Activated CD4-positive, alpha-beta T cell treated with anti-CD3 and anti-CD28 coated beads, Interleukin-2, amount 50 U/mL, for 1 hour (primary cell): ENCODE results near the gene RABGAP1L.
"Not testable (repeated sequence)": the region's sequence is repeated elsewhere in the genome, so short reads cannot be mapped to it uniquely, and the experiment has no call there.

Source experiments
- DNase-seq: peaks from one replicate; pipeline ENCODE4 v3.0.0-alpha.2; 2020

The RABGAP1L gene

DNA sequence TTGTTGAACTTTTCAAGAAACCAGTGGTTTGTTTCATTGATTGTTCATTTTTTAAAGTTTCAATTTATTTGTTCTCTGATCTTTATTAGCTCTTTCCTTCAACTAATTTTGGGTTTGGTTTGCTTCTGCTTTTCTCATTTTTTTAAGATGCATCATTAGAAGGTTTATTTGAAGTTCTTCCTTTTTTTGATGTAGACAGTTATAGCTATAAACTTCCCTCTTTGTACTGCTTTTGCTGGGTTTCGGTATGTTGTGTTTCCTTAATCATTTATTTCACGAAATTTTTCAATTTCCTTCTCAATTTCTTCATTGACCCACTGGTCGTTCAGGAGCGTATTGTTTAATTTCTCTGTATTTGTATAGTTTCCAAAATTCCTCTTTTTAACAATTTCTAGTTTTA is 155.1 kb downstream of the RABGAP1L start:
- DNase-seq = no peak

DNA sequence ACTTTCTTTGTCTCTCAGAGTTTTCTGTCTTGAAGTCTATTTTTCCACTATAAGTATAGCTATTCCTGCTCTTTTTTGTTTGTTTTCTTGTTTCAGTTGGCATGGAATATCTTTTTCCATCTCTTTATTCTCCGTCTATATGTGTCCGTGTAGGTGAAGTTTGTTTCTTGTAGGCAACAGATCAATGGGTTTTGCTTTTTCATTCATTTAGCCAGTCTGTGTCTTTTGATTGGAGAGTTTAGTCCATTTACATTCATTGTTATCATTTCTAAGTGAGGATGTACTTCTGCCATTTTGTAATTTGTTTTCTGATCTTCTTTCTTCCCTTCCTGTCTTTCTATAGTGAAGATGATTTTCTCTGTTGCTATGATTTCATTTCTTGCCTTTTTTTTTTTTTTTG is 155.9 kb downstream of the RABGAP1L start:
- no peak for DNase-seq

DNA sequence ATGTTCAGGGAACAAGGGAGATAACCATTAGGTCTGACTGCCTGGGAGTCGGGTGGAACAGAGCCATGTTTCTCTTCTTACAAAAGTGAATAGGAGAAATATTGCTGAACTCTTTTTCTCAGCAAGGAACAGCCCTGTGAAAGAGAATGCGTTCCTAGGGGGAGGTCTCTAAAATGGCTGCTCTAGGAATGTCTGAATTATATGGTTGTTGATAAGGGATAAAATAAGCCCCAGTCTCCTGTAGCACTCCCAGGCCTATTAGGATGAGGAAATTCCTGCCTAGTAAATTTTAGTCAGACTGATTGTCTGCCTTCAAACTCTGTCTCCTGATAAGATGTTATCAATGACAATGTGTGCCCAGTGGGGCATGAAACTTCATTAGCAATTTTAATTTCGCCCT is 161.6 kb downstream of the RABGAP1L start:
- DNase-seq = not testable (repeated sequence)

DNA sequence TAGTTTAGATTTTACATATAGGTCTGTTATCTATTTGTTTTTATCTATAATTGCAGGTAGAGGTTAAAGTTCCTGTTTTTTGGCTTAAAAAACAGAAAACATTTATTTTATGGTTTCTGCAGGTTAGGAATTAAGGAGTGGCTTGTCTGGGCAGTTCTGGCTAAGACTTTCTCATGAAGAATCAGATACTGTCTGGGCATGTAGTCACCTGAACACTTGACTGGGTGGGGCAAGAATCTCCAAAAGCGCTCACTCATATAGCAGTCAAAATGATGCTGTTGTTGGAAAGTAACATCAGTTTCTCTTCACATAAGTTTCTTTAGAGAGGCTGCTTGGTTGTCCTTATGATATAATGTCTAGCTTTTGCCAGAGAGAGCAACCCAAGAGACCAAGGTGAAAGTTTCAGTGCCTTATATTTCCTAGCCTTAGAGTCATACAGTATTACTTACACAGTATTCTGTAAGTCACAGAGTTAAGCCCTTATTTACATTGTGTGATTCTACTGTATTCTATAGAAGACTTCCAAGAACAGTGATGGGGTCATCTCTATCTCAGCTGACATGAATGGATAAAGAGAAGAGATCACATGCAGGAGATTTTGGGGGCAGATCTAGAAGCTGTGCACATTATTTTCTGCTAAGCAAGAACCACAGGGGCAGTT is 163.0 kb downstream of the RABGAP1L start:
- no peak for DNase-seq

DNA sequence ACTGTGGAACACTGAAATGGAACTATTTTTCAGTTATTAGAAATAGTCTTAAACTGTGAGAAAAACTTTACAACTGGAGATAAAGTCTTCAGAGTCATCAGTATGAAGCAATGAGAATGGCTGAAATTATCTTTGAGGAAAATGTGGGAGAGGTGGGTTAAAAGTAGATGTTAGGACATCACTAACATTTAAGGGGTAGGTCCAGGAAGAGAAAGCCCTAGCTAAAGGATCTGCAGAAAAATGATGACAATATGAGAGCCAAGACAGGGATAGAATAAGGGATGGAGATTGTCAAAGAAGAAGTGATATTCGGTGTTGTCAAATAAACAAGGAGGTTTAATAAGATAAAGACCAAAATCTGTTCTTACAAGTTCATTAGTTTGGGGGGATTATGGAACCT is 165.2 kb downstream of the RABGAP1L start:
- DNase-seq = no peak

DNA sequence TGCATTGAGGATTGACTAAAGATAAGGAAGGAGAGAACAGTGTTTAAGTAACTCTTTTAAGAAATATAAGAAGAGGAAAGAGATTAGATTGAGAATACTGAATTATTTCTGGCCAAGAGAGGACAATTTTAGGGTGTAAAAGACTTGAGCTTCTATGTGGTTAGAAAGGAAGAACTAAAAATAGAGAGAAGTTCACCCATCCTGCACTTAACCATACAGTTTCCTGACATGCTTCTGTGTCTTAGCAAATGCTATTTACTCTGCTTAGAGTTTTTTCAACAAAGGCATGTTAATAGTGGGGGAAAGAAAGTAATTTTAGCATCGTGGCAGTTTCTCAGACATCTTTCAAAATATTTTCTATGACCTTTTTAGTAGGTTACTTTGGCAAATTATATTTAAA is 165.6 kb downstream of the RABGAP1L start:
- no peak for DNase-seq

DNA sequence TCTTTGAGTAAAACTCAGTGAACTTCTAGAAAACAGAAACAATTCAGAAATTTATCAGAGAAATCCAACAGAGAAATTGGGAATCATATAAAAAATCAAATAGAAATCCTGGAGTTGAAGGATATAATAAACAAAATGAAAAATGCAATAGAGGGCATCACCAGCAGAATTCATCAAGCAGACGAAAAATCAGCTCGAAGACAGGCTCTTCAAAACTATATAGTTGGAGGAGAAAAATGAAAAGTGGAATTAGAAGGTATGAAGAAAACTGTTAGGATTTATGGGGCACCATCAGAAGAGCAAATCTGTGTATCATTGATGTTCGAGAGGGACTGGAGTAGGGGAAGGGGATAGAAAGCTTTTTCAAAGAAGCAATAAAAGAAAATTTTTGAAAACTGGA is 167.0 kb downstream of the RABGAP1L start:
- DNase-seq = no peak

DNA sequence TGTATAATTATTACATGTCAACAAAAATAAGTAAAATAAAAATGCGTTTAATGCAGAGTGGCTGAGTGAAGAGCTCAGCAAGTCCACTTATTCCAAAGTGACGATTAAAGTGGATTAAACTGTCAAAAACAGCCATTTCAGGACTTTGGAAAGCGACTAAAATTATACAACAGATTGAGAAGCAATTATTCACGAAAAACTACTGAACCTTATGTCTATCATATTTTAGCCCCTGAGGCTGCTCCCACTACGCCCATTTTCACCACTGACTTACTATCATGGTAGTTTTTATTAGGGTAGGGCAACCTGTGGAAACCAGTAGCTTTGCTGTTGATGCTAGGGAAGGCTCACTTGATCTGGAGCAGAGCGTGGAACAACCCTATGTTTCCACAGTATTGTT is 174.1 kb downstream of the RABGAP1L start:
- no peak for DNase-seq

DNA sequence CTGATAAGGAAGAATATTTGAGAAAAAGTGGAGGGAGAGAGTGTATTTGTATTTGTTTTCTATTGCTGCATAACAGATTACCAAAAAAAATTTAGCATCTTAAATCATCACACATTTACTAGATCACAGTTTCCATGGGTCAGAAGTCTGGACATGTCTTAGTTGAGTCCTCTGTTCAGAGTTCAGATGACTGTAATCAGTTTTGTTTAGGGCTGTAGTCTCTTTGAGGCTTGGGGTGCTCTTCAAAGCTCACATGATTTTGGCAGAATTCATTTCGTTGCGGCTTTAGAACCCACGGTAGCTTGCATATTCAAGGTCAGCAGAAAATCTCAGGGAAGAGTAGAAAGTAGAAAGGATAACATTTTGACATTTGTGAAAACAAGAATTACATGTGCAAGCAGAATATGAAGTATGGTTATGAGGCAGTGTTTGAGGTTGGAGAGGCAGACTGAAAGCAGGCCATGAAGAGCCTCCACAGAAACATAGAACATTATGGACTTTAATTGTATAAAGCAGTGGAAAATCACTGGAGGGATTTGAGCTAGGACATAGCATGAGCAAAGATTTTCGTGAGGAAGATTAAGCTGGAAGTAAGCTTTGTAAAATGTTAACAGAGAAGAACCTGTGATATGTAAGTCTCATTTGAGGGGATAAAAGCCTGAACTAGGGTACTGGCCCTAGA is 177.8 kb downstream of the RABGAP1L start:
- DNase-seq = no peak

DNA sequence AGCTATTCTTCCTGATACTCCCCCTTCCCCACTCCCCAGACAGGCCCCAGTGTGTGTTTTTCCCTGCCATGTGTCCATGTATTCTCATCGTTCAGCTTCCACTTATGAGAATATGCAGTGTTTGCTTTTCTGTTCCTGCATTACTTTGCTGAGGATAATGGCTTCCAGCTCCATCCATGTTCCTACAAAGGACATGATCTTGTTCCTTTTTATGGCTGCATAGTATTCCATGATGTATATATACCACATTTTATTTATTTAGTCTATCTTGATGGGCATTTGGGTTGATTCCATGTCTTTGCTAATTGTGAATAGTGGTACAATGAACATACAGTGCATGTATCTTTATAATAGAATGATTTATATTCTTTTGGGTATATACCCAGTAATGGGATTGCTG is 181.1 kb downstream of the RABGAP1L start:
- DNase-seq = not testable (repeated sequence)

DNA sequence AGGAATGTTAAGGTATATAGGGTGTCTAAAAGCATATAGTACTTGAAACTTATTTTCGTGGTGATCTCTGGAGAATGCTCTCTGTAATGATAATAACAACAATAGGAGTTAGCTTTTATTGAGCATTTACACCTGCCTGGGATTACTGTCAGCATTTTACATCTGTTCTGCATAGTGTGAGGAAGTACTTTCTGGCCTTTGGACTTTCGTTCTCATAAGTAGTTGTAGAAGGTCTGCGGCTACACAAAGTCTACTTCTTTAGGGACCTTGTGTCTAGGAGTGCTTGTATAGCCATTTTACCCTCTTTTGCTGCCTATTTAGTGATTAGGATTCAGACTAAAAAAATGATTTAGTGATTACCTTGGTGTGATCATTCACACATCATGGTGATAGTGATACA is 184.8 kb downstream of the RABGAP1L start:
- DNase-seq = no peak

DNA sequence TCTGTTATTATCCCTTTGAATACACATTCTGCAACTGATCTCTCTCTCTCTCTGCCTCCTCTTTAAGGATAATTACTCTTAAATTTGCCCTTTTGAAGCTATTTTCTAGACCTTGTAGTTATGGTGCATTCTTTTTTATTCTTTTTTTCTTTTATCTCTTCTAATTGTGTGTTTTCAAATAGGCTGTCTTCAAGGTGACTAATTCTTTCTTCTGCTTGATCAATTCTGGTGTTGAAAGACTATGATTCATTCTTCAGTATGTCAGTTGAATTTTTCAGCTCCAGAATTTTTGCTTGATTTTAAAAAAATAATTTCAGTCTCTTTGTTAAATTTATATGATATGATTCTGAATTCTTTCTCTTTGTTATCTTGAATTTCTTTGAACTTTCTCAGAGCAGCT is 192.8 kb downstream of the RABGAP1L start:
- no peak for DNase-seq

DNA sequence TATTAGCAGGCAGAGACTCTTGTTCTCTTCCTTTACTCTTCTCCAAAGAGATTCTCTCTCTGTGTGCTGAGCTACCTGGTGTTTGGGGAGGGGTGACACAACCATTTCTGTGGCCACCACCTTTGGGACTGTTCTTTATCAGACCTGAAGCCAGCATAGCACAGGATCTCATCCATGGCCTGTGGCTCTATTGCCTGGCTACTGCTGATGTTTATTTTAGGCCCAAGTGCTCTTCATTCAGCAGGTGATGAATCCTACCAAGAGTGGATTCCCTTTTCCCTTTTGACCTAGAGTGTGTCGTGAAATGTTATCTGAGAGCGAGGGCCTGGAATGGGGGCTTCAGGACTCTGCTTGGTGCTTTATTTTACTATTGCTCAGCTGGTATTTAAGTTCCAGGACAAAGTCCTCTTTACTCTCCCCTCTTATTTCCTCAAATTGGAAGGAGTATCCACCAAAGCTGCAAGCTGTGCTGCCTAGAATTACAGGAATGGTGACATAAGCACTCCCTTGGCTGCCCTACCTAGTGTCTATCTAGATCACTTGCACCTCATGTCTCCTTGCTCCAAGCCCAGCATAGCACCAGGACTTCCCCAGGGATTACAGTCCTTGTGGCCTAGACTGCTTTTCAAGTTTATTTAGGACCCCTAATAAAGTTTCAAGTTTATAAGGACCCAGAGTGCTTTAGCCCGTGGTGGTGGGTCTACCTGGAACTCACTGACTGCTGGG is 193.7 kb downstream of the RABGAP1L start:
- DNase-seq = no peak

DNA sequence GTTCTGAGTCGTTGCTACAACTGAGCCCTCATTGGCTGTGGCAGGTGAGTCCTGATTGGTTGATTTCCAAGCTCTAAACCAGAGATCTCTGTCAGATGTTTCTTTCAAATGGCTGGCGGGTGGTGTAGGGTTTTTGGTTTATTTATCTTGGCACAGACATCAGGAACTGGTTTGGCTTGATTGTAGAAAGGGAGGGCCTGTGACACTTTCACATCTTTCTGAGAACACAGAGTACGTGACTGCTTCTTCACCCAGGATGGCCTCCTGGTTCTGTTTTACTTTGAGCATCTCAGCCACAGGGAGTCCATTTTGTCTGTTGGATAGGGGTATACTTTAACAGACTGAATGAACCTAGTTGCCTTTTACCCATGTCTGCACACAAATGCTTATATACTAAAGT is 199.0 kb downstream of the RABGAP1L start:
- DNase-seq = no peak

DNA sequence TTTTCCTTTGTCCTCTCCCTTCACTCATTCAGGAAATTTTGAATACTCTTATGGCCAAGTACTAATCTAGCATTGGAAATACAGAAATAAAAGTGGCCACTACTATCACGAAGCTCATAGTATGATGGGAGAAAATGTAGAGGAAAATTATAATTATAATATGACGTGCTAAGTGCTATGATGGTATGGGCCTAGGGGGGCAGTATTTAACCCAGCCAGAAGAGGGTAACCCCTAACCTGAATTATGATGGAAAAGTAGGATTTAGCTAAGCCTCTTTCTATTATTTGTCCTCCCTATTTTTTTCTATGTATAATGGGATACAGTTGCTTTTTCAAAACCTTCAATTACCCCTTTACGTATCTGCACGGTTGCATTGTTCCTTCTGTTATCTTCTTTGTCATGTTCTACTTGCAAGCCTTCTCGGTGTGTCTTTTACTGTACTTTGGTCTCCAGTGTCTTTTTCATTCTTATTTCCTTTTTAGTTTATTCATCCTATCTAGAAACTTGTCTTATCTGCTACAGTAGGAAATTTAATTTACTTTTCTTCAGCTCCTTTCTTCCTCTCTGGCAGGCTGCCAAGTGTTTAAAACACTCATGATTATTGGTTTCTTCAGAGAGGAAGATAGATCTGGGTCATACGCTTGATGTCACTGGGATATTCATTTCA is 199.6 kb downstream of the RABGAP1L start:
- no peak for DNase-seq

DNA sequence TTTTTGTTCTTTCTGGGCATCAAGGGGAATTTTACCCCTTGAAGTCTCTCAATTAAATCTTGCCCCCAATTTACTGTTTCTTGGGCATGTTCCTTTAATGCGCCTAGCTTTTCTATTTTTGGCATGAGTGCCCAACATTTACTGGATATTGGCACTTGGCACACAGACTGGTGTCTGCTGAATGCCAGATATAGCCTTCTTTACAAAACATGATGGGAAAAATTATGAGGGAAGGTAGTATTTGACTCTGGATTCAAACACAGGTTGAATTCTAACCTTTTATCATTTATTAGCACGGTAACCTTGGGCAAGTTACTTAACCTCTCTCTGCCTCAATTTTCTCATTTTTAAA is 200.1 kb downstream of the RABGAP1L start:
- DNase-seq = no peak

DNA sequence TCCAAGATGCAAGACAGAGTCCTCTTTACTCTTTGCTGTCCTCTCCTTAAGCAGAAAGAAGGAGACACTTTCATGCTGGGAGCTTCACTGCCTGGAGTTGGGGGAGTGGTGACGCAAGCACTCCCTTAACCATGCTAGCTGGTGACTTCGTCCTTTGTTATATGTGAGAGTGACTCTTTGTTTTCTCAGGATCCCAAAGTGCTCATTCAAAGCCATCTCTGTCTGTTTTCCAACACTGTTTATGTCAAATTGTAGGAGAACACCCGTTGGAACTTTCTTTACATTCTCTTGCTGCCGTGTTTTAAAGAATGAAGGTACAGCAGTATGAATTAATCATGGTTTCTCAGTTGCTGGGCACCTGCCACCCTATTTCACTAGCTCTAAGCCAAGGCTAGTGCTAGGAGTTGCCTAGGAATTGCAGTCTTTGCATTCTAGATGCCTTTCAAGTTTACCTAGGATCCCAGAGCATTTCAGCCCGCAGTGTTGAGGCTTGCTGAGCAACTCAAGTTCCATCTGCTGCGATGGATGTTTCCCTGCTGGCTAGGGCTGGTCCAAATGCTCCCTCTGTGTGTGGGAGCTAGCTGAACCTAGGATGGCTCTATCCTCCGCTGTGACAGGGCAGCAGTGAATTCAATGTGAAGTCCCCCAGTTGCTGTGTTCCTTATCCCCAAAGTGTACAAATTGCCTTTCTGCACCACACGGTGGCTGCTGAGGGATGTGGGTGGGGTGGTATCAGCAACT is 205.8 kb downstream of the RABGAP1L start:
- no peak for DNase-seq

DNA sequence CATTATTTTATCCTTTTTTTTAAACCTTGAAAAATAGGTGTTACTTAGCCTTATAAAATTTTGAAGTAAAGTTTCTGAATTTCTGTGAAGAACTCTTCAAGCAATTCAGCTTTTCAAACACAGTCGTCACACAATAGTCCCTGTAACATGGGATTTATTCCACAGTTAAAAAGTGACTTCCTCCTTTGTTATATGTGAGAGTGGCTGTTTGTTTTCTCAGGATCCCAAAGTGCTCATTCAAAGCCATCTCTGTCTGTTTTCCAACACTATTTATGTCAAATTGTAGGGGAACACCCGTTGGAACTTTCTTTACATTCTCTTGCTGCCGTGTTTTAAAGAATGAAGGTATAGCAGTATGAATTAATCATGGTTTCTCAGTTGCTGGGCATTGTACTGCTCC is 207.6 kb downstream of the RABGAP1L start:
- DNase-seq = no peak

DNA sequence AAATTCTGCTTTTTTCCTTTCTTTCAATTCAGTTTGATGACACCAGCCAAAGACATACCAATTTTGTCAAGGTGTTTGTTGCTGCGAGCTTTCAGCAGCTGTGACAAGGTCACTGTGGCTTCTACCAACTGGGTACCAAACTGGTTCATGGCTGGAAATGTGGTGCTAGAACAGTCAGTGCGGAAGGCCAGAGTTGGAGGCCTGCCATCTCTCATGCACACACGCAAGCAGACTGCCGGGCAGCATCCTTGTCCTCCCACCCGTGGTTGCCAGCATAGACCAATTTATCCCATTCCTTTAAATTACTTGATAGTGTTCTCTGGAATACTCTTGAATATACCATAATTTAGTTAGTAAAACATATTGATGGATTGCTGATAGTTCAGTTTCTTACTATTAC is 208.6 kb downstream of the RABGAP1L start:
- no peak for DNase-seq

DNA sequence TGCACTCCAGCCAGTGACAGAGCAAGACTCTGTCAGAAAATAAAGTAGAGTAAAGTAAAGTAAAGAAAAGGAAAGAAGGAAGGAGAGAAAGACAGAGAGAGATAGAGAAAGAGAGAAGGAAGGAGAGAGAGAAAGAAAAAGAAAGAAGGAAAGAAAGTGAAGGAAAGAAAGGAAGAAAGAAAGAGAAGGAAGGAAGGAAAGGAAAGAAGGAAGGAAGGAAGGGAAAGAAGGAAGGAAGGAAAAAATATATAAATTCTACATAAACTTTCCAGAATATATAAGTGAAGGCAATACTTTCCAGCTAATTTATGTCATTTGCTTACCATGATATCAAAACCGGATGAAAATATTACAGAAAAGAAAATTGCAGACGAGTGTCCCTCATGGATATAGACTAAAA is 216.7 kb downstream of the RABGAP1L start:
- DNase-seq = no peak

DNA sequence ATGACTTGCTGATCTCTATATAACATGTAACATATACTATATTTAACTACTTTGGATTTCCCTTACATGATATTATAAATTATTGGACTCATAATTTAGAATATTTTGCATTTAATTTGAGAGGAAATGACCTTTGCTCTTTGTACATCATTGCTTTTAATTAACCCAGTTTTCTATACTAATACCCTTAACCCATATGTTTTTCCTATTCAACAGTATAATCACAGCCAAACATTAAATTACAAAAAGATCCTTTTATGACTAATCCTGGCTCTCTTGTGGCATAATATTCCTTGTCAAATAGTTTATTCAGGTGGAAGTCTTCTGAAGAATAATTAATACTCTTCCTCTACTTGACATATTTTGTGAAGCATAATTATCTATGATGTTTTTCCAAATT is 232.4 kb downstream of the RABGAP1L start:
- no peak for DNase-seq

DNA sequence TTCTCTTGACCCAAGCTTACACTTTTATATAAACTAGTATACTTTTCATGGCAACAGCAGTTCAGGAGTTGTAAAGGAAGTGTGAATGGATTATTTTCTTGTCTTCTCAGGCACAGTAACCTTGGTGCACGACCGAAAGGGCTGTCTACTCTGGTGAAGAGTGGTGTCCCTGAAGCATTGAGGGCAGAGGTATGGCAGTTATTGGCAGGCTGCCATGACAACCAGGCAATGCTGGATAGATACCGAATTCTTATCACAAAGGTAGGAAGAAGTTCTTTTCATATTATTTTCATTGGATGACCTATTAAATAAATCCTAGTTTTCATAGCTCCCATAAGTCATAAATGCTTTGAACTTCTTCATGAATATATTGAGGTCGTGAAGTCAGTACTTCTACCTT is 234.6 kb downstream of the RABGAP1L start:
- no peak for DNase-seq

DNA sequence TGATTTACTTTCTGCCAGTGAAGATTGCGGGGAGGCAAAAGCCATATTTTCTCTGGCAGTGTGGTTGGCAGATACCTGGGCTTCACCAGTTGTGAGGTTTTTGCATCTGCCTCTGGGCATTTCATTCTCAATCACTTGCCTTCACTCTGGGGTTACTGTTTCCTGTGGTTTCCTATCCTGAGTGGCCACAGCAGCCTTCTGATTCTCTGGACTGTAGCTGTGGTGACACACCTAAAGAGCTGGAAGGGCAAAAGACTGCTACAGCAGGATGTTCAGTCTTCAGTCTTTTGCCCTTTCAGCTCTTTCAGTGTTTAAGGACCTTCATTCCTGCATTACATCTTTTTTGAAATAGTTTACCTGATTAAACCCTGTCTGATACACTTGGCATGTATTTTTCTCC is 237.9 kb downstream of the RABGAP1L start:
- DNase-seq = no peak
